Fibroblast of peridontal ligament (primary cell): ENCODE results near the gene ELMO1.

ENCODE experiments used
- DNase-seq: peaks from one replicate; pipeline ENCODE4 v3.0.0-alpha.2; 2010; ENCODE audit errors: extremely low read depth

The ELMO1 gene

DNA sequence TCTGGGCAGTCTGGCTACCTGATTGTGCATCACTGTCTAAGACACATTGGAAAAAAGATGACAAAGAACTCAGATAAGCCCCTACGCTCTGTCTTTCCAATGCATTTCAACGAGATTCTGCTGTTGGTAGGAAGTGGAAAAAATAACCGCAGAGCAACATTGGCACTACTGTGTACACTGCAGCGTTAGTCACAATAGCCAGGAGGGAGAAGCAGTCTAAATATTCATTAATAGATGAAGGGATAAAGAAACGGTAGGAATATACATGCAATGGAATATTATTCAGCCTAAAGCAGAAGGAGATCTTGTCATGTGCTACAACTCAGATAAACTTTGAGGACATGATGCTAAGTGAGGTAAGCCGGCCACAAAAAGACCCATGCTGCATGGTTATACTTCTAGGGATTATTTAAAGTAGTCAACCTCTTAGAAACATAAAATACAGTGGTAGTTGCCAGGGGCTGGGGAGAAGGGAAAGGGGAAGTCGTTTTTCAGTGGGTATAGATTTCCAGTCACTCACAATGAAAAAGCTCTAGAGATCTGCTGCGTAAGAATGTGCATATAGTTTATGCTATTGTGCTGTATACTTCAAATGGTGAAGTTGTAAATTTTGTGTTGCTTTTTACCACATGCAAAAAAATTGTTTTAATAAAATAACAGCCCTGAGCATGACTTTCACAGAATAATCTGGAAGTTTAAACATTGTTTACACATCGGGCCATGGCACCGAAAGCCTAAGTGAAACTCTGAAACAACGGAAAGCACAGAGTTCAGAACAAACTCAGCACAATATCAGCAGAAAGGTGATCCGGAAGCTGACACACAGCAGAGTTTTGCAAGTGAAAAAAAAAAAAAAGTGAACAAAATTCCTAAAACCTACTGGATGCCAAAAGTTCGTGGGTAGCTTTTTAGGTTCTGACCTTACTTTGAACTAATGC lies 40.1 kb downstream of the ELMO1 start:
- no peak for DNase-seq

DNA sequence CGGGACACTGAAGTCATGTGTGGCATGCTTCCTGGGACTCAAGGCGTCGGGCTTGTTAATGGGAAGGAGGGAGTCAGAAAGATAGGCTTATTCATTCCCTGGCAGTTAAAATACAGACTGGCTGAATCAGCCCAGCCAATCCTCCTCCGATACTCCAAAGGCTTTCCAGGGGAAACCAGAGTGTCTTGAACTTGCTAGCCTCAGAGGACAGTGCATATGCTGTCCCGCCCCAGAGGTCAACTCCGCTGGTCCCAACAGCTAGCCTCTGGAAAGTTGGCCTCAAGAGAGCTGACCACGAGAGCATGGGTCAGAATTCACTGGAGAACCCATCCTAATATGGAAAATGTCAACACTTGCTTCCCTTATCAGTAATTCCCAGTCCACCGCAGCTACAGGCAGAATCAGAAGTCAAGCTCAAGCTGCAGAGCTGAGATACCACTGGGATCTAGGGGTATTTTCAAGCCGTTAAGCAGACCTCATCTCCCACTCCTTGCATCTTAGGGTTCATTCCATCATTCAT lies 43.0 kb downstream of the ELMO1 start:
- DNase-seq = no peak

DNA sequence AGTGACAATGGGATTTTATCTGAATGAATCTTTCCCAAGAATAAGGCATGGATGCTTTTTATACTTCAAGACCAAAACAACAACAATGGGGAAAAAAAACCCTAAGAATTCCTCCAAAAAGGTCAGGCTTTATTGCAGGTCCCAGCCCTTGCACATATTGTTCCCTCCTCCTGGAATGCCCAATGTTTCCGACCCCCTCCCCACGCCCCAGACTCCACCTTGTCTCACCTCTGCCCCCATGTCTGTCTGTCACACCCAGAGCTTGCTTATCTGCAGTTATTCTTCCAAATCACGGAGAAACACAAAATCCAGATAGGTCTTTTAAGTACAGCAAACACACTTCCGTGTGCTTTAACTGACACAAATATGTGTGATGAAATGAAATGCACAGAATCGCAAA lies 43.5 kb downstream of the ELMO1 start:
- no peak for DNase-seq

DNA sequence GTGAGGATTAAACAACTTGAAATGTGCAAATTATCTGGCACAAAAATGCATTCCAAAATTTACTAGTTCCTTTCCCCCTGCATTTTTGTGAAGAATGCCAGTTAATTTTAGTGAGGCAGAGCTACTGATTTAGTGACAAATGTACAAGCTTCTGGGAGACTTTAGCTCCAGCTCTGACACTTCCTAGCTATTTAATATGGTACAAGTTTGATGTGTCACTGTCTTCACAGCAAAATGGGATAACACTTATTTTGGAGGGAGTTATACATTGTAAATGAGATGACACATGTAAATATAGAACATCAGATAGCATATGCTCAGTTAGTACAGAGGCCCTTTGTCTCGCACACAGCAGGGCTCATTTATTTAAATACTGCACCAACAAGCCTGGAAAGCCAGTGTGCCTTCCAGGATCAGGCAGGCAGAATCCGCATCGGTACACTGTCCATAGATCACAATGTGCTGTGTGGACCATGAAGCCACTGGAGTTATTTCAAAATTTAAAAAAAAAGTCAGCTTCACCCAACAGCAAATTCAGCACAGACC lies 48.7 kb downstream of the ELMO1 start:
- DNase-seq = no peak

DNA sequence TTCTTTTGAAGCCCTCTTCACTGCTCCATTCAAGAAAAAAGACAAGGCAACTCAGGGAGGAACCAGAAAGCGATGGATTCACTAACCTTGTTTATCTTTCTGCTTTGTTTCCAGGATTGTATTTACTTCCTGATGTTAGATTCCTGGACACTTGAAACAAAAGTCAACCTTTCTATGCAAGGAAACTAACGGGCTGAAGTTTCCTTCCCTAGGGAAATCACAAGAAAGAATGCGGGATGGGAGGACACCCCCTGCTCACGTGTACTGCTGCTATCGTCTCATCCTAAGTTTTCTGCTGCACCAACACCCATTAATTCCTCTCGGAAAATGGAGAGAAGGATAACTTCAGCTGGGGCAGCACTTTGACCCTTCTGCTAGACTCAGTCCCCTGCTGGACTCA lies 50.3 kb downstream of the ELMO1 start:
- DNase-seq = no peak

DNA sequence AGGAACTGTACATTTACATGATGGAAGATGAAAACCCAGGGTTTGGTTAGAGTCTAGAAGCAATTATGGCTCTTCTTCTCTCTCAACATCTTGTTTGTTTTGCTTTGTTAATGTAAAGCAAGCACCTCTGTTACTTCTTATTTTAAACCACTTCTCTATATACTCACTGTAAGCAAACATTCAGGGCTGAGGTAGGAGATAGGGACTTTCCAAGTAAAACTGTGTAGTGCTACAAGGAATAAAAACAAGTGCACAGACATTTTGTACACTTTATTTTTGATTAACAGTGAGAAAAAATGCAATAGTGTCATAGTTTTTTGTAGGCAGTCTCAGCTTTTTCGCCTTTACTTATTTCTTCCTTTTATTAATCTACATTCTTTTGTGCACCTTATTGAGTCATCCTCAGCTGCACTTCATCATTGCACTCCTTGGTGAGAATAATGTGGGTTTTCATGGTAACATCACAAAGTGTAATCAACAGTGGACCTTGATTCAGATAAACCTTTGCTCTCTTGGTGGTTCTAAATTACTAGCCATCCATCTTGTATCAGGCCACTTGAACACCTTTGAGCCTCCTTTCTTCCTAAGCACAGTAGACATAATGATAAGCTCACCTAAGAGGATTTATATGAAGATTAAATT lies 52.9 kb downstream of the ELMO1 start:
- DNase-seq = no peak

DNA sequence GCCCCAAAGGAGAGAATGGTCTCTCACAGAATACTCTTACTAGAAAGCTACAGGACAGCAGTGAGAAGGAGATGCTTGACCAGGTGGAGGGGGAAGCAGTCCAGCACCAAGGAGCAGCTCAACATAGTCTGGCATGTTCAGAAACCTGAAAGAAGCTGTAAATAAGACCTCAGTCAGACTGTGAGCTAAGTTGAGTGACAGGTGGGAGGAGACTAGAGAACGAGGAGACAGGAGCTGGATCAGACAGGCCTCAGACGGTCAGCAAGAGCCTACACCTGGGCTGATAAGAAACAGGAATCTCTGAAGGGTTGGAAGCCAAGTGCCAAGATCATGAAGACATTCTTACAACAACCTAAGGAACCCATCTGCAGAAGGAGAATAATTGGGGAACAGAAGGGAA lies 54.5 kb downstream of the ELMO1 start:
- no peak for DNase-seq

DNA sequence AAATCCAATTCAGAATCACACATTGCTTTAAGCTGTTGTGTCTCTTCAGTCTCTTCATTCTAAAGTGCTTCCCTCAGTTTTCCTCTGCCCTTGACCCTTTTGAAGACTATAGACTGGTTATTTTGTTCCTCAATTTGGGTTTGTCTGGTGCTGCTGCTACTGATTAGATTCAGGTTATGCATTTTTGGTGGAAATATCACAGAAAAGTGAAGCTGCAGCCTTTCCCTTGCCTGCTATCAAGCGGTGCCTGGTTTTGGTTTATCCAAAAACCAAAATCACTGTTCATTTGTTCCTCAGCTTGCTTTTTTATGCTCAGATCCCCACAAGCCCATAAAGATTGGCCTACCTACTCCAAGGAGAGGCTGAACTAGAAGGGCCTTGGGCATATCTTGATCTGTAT lies 55.2 kb downstream of the ELMO1 start:
- no peak for DNase-seq

DNA sequence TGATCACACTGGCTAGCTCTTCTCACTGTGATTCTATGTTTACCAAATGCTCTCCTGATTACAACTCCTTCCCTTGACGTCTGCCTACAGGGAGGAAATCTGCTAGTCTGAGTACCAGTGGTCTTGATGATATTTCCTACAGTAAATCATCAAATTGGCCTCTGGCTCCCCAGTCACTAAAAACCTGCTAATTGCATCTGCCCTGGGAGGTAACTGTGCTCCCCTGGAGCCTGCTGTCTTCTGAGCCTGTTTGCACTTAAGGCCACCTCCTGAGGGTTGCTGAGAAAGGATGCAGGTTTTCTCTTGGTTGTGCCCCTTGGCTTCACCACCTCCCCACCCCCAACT lies 56.0 kb downstream of the ELMO1 start:
- no peak for DNase-seq

DNA sequence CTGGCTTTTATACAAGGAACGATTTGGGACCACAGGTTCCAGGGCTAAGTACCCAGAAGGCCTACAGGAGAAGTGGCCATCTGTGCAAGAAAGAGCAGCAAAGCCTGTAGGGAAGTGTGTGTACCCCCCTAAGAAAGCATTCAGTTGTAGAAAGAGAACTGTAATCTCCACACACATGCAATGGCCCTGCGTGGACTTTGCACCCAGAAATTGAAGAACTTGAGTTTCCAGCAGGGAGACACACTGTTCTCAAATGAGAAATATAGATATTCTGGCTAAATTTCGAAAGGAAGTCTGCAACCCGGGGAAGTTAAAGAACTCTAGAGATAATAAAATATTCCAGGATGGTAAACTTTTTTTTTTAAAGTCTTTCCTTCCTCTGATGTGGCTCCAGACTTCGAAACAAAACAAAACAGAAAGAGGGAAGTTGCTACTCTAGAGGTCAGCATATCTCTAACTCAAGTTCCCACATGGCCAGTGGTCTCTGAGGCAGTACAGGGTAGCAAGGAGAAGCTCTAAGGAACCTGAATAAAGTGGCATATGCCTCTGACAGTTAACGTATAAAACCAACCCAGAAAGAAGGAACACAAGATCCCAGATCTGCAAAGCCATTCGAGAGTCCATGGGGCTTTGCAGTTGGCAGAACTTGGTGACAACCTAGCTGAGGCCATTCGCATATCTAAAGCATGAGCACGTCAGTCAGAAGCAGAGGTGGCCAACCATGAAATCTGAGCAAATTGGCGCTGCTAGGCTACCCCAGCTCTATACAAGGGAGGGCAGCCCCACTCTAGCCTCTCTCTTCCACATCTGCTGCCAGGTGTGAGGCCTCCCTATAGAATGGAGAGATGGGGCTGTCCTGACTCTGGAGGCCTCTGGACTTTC lies 56.6 kb downstream of the ELMO1 start:
- no peak for DNase-seq

DNA sequence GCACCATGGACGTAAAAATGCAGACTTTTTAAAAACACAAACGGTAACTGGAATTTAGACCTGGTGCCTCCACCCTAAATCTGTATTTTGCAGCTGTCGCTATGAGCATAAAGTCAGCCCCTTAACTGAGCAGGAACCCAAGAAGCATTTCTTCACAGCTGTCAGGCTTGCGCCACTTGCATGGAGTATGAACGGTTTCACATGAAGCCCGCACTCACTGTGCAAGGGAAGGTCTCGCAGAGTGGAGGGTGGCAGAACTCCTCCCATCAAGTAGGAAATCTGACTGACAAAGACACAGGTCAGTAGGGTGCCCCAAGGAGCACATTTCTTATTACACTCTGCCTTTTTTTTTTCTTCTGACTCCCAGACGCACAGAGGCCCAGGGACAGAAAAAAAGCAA lies 58.5 kb downstream of the ELMO1 start:
- no peak for DNase-seq

DNA sequence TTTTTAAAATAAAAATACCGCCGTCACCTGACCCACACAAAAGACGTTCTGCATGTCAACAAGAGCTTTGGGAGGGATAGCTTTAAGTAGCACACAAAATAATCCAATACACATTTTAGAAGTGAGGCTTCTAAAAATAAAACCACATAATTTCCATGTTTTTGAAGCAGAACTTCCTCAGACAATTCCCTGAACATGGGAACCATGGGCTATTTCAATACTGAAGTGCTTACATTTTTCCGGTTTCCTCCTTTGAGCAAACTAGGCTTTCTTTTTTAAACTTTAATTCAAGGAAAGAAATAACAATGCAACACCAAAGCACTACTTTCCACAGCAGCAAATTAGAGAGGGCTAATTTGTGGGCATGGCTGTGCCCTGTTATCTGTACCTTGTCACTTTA lies 59.9 kb downstream of the ELMO1 start:
- no peak for DNase-seq

DNA sequence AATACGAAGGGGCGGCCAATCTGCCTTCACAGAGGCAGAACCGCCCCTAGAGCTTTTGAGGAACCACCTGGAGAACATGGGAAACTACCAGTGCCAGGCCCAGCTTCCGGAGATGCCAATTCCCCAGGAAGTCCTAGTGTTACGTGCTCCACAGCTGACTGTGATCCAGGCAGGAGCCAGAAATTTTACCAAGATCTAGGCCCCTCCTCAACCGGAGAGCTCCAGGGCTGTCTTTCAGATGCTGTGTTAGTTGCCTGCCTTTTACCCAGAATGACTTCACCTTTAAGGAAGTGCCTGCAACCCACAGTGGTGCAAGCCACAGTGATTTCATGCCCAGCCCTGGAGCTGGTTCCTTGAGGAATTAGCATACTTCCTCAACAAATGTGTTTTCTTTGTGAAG lies 62.9 kb downstream of the ELMO1 start:
- DNase-seq = no peak

DNA sequence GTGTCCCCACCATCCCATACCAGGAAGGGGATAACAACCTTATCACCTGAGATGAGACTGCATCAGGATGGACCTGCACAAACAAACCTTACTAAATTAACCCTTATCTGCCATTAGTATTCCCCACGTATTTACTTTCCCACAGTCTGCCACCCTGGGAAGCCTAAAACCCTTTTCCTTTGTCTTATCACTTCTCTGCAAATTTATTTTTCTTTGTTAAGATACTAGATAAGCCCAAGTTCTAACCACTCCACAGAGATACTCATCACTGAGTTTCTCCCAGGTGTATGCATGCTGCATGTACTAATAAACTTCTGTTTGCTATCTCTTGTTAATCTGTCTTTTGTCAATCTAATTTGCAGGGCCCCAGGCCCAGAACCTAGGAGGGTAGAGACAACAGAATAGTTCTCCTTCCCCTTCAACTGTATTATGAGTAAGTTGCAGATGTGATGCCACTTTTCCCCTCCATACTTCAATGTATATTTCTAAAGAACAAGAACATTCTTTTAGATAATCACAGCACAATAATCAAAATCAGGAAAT lies 66.0 kb downstream of the ELMO1 start:
- DNase-seq = no peak

DNA sequence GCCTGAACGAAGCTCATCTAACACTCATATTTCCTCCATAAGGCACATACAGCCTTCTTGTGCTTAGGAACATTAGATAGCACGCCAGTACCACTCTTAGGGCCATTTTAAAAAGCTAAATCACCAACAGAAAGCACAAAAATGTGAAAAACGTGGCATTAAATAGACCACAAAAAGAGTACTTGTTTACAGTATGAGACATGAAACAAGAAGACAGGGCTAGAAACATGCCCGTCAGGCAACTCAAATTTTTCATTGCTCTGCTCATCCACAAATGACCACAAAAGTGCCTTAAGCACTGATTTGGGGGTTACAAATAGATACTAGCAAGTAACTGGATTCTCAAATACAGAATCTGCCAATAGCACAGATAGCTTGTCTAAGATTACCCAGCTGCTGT lies 67.8 kb downstream of the ELMO1 start:
- DNase-seq = no peak

DNA sequence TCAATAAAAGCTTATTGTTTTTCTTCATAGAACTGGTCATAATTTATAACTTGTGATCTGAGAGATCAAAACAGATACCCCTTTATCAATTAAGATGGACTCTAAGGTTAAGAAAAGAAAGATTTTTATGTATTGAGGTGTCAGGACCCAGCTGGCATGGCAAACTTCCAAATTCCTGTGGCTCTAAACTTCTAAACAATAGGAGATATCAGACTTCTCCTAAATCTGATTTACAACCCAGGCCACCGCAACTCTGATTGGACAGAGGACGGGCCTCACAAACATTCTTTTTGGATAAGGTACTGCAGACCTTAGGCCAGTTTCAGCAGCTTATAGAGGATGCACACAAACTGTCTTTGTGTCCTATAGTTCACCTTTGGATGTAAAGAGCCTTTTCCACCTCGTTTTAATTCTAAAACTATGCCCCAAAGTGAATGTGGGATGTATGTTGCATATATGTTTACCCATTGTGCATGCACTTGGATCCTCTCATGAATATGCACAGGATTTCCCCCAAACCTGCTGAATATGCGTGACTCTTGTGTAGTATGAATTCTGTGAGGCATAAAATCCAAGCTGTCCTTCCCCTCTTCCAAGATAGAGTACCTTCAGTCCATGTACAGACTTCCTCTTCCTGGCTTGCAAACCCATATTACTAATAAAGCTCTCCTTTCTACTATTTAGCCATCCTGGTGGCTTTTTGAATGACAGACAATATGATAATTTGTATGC lies 69.0 kb downstream of the ELMO1 start:
- DNase-seq = no peak

DNA sequence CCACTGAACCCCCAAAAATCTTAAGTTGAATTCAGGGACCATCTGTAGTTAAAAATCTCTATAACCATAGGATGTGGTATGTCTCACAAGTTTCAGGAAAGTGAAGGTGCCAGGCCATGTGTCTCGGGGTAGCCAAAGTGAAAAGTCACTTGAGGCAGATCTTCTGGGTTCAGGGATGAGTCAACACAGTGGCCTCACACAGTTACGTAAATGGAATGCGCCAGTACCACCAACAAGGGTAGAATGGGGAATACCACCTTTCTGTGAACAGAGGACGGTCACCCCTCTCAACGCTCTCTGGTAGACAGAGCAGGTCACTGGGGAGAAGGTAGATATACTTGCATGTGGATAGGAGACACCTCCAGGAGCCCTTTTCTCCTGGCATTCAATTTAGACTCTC lies 71.4 kb downstream of the ELMO1 start:
- DNase-seq = no peak

DNA sequence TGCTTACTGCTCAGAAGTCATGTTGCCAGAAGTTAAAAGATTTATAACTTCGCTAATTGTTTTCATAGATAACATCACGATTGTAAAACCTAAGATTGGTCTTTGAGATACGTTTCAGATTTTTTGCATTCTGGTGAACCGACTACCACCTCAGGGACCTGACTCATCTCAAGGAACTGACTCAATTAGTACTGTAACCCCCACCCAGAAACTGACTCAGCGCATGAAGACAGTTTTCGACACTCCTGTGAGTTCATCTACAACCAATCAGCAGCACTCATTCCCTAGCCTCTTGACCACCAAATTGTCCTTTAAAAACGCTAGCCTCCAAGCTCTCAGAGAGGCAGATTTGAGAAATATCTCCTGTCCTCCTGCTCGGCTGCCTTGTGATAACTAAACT lies 72.3 kb downstream of the ELMO1 start:
- no peak for DNase-seq

DNA sequence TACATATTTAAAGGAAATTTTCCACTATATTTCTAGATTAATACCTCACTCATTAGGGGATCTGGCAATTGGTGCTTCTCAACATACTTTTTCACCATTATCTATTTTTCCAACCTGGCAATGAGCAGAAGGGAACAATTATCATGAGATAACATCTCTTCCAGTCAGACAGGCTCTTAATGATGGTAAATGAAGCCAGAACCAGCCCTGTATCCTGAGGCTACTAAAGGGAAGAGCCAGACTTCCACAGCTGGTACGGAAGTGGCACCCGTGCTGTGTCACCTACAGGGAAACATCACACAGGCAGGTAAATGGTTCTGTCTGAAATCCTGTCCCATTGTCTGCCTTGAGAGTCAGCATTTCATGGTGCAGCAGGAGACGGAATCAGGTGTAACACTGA lies 75.9 kb downstream of the ELMO1 start:
- DNase-seq = no peak

DNA sequence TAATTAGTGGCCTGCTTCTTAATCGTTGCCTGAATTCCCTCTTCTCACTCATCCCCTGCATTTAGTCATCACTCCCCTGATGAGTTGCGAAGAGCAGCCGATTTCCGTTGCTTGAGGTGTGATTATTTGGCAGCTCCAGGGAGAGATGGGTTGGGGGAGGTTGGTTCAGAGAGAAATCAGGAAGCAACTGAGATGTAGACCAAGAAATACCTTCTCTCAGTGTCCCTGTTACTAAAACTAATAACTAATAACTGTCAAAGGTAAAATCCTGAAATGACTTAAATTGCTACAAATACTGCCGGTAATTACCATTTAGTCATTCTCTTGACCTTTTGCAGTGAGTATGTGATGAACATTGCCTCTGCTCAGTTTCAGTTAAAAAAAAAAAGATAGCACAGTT lies 76.9 kb downstream of the ELMO1 start:
- DNase-seq = no peak

DNA sequence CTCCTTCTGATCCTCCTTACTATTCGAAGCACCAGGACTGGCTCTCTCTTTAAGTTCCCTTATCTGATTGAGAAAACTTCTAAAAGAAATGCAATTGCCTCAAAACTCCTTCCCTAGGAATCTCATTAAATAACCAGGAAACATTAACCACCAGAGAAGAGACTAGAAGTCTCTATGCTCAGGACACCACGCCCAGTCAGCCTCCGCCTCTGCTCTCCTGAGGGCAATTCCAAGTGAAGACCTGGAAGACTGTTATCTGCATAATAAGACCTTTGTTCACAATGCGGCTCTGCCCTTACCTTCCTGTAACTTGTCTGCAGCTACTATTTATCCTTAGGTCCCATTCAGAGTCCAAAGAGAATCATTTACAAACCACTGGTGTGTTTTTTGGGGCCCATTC lies 78.8 kb downstream of the ELMO1 start:
- DNase-seq = no peak
